B cell (primary cell): ENCODE measurements around the gene AKT2.

ENCODE experiments used
- EZH2 ChIP-seq: IDR thresholded peaks from 2 replicates; pipeline ENCODE4 v1.6.1; 2012; ENCODE audit warnings: borderline replicate concordance, low read depth, mild to moderate bottlenecking, moderate library complexity, low read length; ENCODE audit not compliant: insufficient read depth, poor library complexity, severe bottlenecking
- TF ChIP-seq, protein P1 (sequence below): fragments of 200-600 bp; IDR thresholded peaks from one replicate; pipeline ENCODE4 v1.8.0; 2022; ENCODE audit warnings: antibody characterized with exemption, mild to moderate bottlenecking

DNA sequence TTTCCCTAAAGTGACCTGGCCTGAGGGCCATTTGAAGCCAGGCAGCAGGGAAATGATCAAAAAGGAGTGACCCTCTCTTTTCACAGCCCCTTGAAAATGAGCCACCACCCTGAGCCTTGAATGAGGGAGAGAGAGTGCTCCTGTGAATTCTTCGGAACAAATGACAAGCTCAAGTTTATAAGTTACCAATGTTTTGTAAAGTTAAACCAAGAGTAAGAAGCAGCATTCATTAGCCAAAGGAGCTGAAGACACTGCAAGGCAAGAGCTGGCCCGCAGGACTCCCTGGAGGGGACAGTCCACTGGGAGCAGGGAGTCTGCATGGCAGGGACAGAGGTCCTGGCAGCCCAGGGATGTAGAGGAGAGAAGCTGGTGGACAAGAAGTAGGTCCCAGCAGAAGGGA lies 42.0 kb downstream of the AKT2 start:
- TF ChIP-seq, protein P1, sequence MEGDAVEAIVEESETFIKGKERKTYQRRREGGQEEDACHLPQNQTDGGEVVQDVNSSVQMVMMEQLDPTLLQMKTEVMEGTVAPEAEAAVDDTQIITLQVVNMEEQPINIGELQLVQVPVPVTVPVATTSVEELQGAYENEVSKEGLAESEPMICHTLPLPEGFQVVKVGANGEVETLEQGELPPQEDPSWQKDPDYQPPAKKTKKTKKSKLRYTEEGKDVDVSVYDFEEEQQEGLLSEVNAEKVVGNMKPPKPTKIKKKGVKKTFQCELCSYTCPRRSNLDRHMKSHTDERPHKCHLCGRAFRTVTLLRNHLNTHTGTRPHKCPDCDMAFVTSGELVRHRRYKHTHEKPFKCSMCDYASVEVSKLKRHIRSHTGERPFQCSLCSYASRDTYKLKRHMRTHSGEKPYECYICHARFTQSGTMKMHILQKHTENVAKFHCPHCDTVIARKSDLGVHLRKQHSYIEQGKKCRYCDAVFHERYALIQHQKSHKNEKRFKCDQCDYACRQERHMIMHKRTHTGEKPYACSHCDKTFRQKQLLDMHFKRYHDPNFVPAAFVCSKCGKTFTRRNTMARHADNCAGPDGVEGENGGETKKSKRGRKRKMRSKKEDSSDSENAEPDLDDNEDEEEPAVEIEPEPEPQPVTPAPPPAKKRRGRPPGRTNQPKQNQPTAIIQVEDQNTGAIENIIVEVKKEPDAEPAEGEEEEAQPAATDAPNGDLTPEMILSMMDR: no peak
- no peak for TF ChIP-seq EZH2
